ENCODE data around the gene NOSIP.

GRCh38 chr19:49513746-49514118, 66.6 kb downstream of the NOSIP start:
- no peak for TF ChIP-seq CTCF (conservative IDR thresholded peaks at IDR 0.05)
- TF ChIP-seq ZFX (IDR thresholded peaks at IDR 0.05) = no peak

Data from C4-2B (cell line).